Ishikawa (cell line): ENCODE measurements around the gene THADA.

Source experiments
- CEBPB ChIP-seq: IDR thresholded peaks from 2 replicates; pipeline ENCODE4 v1.6.1; 2012
- EP300 ChIP-seq: IDR thresholded peaks from 2 replicates; pipeline ENCODE4 v1.6.1; 2012; ENCODE audit warnings: borderline replicate concordance
- FOXM1 ChIP-seq: IDR thresholded peaks from 2 replicates; pipeline ENCODE4 v1.6.1; 2012; ENCODE audit warnings: low read depth, borderline replicate concordance
- NFIC ChIP-seq: IDR thresholded peaks from 2 replicates; pipeline ENCODE4 v1.6.1; 2012
- RAD21 ChIP-seq: IDR thresholded peaks from 2 replicates; pipeline ENCODE4 v1.6.1; 2012; ENCODE audit warnings: low read depth
- TEAD4 ChIP-seq: IDR thresholded peaks from 2 replicates; pipeline ENCODE4 v1.6.1; 2012
- ZBTB7A ChIP-seq: IDR thresholded peaks from 2 replicates; pipeline ENCODE4 v1.6.1; 2012; ENCODE audit warnings: low read depth
- TF ChIP-seq, protein P1 (sequence below): IDR thresholded peaks from 2 replicates; pipeline ENCODE4 v1.6.1; 2012
- TF ChIP-seq, protein P2 (sequence below): IDR thresholded peaks from 2 replicates; pipeline ENCODE4 v1.6.1; 2012; ENCODE audit warnings: low read depth, mild to moderate bottlenecking

DNA sequence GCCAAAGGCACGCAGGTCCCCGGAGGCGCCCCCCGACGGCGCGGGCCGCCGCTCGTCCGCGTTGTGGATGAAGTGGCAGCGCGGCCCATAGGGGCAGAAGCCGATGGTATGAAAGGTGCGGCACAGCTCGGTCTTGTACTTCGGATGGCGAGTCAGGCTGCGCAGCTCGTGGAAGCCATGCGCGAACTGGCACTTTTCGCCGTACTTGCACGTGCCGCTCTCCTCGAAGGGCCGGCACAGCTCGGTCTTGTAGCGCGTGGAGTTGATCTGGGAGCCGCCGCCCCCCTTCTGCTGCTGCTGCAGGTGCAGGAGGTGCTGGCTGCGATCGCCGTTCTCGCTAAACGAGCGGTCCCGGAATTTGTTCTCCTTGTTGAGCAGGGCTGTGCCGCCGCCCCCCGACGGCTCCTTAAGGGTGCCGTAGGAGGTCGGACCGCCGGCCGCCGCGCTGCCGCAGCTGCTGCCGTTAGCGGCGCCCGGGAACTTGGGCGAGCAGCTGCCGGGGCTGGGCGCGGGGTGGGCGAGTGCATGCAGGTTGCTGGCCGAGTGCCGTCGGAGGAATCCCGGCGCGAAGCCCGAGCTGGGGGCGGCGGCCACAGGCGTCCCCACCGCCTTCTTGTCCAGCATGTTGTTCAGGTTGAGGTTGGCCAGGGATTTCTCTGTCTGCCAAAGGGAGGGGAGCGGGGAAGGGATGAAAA, 370.6 kb downstream of the THADA start:
- TF ChIP-seq ZBTB7A = 0 out of 2 replicates have a peak, but pooled peaks have one; percentile 4
- no peak; the same call in 1 of the 2 replicates for TF ChIP-seq RAD21
- TF ChIP-seq NFIC = no peak
- no peak for TF ChIP-seq CEBPB
- TF ChIP-seq, protein P1, sequence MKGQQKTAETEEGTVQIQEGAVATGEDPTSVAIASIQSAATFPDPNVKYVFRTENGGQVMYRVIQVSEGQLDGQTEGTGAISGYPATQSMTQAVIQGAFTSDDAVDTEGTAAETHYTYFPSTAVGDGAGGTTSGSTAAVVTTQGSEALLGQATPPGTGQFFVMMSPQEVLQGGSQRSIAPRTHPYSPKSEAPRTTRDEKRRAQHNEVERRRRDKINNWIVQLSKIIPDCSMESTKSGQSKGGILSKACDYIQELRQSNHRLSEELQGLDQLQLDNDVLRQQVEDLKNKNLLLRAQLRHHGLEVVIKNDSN = no peak
- no peak for TF ChIP-seq EP300
- no peak for TF ChIP-seq FOXM1
- no peak for TF ChIP-seq TEAD4
- TF ChIP-seq, protein P2, sequence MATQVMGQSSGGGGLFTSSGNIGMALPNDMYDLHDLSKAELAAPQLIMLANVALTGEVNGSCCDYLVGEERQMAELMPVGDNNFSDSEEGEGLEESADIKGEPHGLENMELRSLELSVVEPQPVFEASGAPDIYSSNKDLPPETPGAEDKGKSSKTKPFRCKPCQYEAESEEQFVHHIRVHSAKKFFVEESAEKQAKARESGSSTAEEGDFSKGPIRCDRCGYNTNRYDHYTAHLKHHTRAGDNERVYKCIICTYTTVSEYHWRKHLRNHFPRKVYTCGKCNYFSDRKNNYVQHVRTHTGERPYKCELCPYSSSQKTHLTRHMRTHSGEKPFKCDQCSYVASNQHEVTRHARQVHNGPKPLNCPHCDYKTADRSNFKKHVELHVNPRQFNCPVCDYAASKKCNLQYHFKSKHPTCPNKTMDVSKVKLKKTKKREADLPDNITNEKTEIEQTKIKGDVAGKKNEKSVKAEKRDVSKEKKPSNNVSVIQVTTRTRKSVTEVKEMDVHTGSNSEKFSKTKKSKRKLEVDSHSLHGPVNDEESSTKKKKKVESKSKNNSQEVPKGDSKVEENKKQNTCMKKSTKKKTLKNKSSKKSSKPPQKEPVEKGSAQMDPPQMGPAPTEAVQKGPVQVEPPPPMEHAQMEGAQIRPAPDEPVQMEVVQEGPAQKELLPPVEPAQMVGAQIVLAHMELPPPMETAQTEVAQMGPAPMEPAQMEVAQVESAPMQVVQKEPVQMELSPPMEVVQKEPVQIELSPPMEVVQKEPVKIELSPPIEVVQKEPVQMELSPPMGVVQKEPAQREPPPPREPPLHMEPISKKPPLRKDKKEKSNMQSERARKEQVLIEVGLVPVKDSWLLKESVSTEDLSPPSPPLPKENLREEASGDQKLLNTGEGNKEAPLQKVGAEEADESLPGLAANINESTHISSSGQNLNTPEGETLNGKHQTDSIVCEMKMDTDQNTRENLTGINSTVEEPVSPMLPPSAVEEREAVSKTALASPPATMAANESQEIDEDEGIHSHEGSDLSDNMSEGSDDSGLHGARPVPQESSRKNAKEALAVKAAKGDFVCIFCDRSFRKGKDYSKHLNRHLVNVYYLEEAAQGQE = no peak
